COLO668 (cell line): Measurements from ENCODE around the gene SPECC1L.

Experiments
- DNase-seq: peaks from one replicate; lab custom pipeline; 2025; ENCODE audit not compliant: unreplicated experiment; lab: John Stamatoyannopoulos, UW

SPECC1L gene

GRCh38 chr22:24437091-24437490, 166.5 kb downstream of the SPECC1L start:
- no peak for DNase-seq

- DNase-seq = no peak
Observed at GRCh38 chr22:24437741-24438328, 167.2 kb downstream of the SPECC1L start.

GRCh38 chr22:24440270-24440717, 169.7 kb downstream of the SPECC1L start:
- no peak for DNase-seq

GRCh38 chr22:24440718-24441405, 170.2 kb downstream of the SPECC1L start:
- DNase-seq = no peak

- no peak for DNase-seq
Observed at GRCh38 chr22:24441406-24442351, 171.0 kb downstream of the SPECC1L start.

GRCh38 chr22:24442352-24442744, 171.7 kb downstream of the SPECC1L start:
- DNase-seq = no peak

GRCh38 chr22:24443668-24444067, 173.0 kb downstream of the SPECC1L start:
- DNase-seq = no peak

- DNase-seq = no peak
Observed at GRCh38 chr22:24444251-24444650, 173.6 kb downstream of the SPECC1L start.

- DNase-seq = no peak
Observed at GRCh38 chr22:24444729-24445466, 174.3 kb downstream of the SPECC1L start.

GRCh38 chr22:24445481-24446259, 175.0 kb downstream of the SPECC1L start:
- DNase-seq = no peak

- no peak for DNase-seq
Observed at GRCh38 chr22:24446260-24446611, 175.6 kb downstream of the SPECC1L start.

GRCh38 chr22:24450610-24451009, 180.0 kb downstream of the SPECC1L start:
- DNase-seq = no peak

- no peak for DNase-seq
Observed at GRCh38 chr22:24451162-24451561, 180.5 kb downstream of the SPECC1L start.

GRCh38 chr22:24453853-24454252, 183.2 kb downstream of the SPECC1L start:
- no peak for DNase-seq

GRCh38 chr22:24455039-24455438, 184.4 kb downstream of the SPECC1L start:
- no peak for DNase-seq

- no peak for DNase-seq
Observed at GRCh38 chr22:24455751-24456426, 185.3 kb downstream of the SPECC1L start.

GRCh38 chr22:24457894-24458420, 187.3 kb downstream of the SPECC1L start:
- DNase-seq = no peak

GRCh38 chr22:24459911-24460310, 189.3 kb downstream of the SPECC1L start:
- no peak for DNase-seq

GRCh38 chr22:24460418-24461089, 189.9 kb downstream of the SPECC1L start:
- DNase-seq = no peak
